Tibial nerve (tissue), 4 donors: ENCODE results near the gene HIP1.
"Not testable (repeated sequence)": the region's sequence is repeated elsewhere in the genome, so short reads cannot be mapped to it uniquely, and the experiment has no call there.

Experiments
- EP300 ChIP-seq, 2 donors: sonication (generic); formaldehyde crosslinking; IDR thresholded peaks; one replicate each; pipeline ENCODE4 v1.6.1; 2017; ENCODE audit warnings: antibody characterized with exemption in 2 of 2, mild to moderate bottlenecking in 1 of 2
- TF ChIP-seq, protein P1 (sequence below), 5 experiments: fragments of 200-600 bp in 3 of 5; fragments of 450-650 bp in 2 of 5; sonication (generic) in 3 of 5; IDR thresholded peaks; one replicate each; pipeline ENCODE4 v1.5.1; 2016 to 2019; ENCODE audit warnings: antibody characterized with exemption in 5 of 5, mild to moderate bottlenecking in 3 of 5, moderate library complexity in 2 of 5

DNA sequence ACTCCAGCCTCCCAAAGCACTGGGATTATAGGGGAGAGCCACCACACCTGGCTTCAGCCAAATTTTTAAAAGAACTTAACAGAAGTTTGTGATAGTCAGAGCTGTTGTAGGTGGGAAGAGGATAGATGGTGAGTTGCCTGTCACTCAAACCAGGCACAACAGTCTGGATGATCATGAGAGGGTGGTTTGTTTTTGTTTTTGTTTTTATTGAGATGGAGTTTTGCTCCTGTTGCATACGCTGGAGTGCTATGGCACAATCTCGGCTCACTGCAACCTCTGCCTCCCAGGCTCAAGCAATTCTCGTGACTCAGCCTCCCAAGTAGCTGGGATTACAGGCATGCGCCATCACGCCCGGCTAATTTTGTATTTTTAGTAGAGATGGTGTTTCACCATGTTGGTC, 35.2 kb upstream of the HIP1 start:
- TF ChIP-seq, protein P1, sequence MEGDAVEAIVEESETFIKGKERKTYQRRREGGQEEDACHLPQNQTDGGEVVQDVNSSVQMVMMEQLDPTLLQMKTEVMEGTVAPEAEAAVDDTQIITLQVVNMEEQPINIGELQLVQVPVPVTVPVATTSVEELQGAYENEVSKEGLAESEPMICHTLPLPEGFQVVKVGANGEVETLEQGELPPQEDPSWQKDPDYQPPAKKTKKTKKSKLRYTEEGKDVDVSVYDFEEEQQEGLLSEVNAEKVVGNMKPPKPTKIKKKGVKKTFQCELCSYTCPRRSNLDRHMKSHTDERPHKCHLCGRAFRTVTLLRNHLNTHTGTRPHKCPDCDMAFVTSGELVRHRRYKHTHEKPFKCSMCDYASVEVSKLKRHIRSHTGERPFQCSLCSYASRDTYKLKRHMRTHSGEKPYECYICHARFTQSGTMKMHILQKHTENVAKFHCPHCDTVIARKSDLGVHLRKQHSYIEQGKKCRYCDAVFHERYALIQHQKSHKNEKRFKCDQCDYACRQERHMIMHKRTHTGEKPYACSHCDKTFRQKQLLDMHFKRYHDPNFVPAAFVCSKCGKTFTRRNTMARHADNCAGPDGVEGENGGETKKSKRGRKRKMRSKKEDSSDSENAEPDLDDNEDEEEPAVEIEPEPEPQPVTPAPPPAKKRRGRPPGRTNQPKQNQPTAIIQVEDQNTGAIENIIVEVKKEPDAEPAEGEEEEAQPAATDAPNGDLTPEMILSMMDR (IDR thresholded peaks at IDR 0.05) = not testable (repeated sequence)
- not testable (repeated sequence) for TF ChIP-seq EP300 (IDR thresholded peaks at IDR 0.05)
